SK-N-SH (cell line): ENCODE results near the gene CHMP6.

Source experiments
- GABPA ChIP-seq: IDR thresholded peaks from 2 replicates; pipeline ENCODE4 v1.4.0; 2012; ENCODE audit warnings: low read depth, mild to moderate bottlenecking
- JUND ChIP-seq: IDR thresholded peaks from 2 replicates; pipeline ENCODE4 v1.4.0; 2012
- NFIC ChIP-seq: IDR thresholded peaks from 2 replicates; pipeline ENCODE4 v1.4.0; 2012; ENCODE audit warnings: borderline replicate concordance
- POLR2AphosphoS5 ChIP-seq: IDR thresholded peaks from 2 replicates; pipeline ENCODE4 v1.6.1; 2012; ENCODE audit warnings: low read depth, low read length
- RCOR1 ChIP-seq: fragments of 150-350 bp; IDR thresholded peaks from 2 replicates; pipeline ENCODE4 v1.6.1; 2017; ENCODE audit warnings: antibody characterized with exemption, low read length
- RFX5 ChIP-seq: IDR thresholded peaks from 2 replicates; pipeline ENCODE4 v1.6.1; 2012; ENCODE audit warnings: mild to moderate bottlenecking, improper control_type of control experiment, low read length
- TF ChIP-seq, protein P1 (sequence below): fragments of 200-600 bp; sonication (generic); IDR thresholded peaks from 2 replicates; pipeline ENCODE4 v1.6.1; 2017; ENCODE audit warnings: antibody characterized with exemption, mild to moderate bottlenecking, moderate library complexity
- TF ChIP-seq, protein P2 (sequence below): fragments of 150-350 bp; IDR thresholded peaks from 2 replicates; pipeline ENCODE4 v1.6.1; 2017; ENCODE audit warnings: antibody characterized with exemption, low read length, low read depth, borderline replicate concordance
- TF ChIP-seq, protein P3 (sequence below): IDR thresholded peaks from 2 replicates; pipeline ENCODE4 v1.6.1; 2012; ENCODE audit warnings: mild to moderate bottlenecking, low read depth, low read length, moderate library complexity
- TF ChIP-seq, protein P4 (sequence below): fragments of 150-350 bp; IDR thresholded peaks from 2 replicates; pipeline ENCODE4 v1.6.1; 2016; ENCODE audit warnings: mild to moderate bottlenecking, low read depth, low read length

DNA sequence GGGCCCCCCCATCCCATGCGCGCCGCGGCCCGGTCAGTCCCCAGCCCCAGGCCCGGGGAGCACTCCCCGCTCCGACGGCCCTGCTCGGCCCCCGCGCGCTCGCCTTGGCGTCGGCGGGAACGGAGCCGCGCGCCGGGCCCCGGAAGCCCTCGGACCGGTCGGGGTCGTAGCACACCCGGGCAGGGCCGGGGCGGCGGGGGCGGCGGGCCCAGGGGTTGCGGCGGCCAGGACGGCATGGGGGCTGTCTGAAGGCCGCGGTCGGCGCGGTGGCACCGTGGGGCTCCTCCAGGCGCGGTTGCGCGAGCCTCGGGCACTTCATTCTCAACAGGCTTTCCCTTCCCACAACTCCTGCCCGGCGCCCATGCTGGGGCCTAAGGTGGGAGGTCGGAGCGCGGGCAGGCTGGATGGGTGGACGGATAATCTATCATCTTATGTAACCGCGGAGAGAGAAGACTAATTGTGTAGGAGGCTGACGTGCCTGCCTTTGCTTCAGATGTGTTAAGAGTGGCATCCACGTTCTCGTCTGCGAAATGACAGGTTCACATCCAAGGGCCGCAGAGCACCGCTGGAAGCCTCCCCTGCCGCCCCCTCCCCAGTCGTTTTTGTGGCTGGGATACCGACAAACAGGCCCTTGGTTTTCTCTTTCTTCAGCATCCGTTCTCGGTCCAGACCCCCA is 44.0 kb downstream of the CHMP6 start:
- TF ChIP-seq, protein P1, sequence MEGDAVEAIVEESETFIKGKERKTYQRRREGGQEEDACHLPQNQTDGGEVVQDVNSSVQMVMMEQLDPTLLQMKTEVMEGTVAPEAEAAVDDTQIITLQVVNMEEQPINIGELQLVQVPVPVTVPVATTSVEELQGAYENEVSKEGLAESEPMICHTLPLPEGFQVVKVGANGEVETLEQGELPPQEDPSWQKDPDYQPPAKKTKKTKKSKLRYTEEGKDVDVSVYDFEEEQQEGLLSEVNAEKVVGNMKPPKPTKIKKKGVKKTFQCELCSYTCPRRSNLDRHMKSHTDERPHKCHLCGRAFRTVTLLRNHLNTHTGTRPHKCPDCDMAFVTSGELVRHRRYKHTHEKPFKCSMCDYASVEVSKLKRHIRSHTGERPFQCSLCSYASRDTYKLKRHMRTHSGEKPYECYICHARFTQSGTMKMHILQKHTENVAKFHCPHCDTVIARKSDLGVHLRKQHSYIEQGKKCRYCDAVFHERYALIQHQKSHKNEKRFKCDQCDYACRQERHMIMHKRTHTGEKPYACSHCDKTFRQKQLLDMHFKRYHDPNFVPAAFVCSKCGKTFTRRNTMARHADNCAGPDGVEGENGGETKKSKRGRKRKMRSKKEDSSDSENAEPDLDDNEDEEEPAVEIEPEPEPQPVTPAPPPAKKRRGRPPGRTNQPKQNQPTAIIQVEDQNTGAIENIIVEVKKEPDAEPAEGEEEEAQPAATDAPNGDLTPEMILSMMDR, result no peak
- TF ChIP-seq JUND (no peak), RCOR1 (no peak), GABPA (no peak), RFX5 (no peak), POLR2AphosphoS5 (no peak), NFIC (no peak)
- TF ChIP-seq, protein P2, sequence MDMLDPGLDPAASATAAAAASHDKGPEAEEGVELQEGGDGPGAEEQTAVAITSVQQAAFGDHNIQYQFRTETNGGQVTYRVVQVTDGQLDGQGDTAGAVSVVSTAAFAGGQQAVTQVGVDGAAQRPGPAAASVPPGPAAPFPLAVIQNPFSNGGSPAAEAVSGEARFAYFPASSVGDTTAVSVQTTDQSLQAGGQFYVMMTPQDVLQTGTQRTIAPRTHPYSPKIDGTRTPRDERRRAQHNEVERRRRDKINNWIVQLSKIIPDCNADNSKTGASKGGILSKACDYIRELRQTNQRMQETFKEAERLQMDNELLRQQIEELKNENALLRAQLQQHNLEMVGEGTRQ, result no peak
- TF ChIP-seq, protein P3, sequence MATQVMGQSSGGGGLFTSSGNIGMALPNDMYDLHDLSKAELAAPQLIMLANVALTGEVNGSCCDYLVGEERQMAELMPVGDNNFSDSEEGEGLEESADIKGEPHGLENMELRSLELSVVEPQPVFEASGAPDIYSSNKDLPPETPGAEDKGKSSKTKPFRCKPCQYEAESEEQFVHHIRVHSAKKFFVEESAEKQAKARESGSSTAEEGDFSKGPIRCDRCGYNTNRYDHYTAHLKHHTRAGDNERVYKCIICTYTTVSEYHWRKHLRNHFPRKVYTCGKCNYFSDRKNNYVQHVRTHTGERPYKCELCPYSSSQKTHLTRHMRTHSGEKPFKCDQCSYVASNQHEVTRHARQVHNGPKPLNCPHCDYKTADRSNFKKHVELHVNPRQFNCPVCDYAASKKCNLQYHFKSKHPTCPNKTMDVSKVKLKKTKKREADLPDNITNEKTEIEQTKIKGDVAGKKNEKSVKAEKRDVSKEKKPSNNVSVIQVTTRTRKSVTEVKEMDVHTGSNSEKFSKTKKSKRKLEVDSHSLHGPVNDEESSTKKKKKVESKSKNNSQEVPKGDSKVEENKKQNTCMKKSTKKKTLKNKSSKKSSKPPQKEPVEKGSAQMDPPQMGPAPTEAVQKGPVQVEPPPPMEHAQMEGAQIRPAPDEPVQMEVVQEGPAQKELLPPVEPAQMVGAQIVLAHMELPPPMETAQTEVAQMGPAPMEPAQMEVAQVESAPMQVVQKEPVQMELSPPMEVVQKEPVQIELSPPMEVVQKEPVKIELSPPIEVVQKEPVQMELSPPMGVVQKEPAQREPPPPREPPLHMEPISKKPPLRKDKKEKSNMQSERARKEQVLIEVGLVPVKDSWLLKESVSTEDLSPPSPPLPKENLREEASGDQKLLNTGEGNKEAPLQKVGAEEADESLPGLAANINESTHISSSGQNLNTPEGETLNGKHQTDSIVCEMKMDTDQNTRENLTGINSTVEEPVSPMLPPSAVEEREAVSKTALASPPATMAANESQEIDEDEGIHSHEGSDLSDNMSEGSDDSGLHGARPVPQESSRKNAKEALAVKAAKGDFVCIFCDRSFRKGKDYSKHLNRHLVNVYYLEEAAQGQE, result no peak
- TF ChIP-seq, protein P4, sequence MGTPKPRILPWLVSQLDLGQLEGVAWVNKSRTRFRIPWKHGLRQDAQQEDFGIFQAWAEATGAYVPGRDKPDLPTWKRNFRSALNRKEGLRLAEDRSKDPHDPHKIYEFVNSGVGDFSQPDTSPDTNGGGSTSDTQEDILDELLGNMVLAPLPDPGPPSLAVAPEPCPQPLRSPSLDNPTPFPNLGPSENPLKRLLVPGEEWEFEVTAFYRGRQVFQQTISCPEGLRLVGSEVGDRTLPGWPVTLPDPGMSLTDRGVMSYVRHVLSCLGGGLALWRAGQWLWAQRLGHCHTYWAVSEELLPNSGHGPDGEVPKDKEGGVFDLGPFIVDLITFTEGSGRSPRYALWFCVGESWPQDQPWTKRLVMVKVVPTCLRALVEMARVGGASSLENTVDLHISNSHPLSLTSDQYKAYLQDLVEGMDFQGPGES, result no peak
